GM19468 (cell line): ENCODE data around the gene ABCD3.

Experiments used
- ATAC-seq: cut with Tn5 transposase; IDR thresholded peaks from one replicate; pipeline ENCODE4 v1.9.1; 2021; ENCODE audit warnings: mild to moderate bottlenecking, moderate library complexity, moderate number of reproducible peaks; ENCODE audit not compliant: unreplicated experiment; ENCODE audit errors: extremely low read depth

Gene ABCD3

GRCh38 chr1:94522304-94522703, 104.1 kb downstream of the ABCD3 start:
- no peak for ATAC-seq

DNA sequence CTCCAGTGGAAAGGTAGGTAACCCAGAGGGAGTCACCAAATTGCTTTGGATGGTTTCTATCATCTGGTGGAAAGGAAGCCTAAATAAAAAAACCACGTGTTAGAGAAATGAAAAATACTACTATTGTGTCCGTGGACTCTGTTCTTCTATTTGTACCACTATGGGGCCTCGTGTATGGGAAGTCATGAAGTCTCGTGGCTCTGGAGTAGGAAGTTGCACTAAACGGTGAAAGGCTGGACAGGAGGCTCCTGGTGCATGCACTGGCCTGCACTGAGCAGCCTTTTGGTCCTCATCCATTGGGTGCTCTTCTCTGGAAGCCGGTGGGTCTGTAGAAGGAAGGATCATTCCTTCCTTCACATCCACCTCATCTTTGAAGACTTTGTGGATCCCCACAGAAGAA, 106.3 kb downstream of the ABCD3 start:
- no peak for ATAC-seq

DNA sequence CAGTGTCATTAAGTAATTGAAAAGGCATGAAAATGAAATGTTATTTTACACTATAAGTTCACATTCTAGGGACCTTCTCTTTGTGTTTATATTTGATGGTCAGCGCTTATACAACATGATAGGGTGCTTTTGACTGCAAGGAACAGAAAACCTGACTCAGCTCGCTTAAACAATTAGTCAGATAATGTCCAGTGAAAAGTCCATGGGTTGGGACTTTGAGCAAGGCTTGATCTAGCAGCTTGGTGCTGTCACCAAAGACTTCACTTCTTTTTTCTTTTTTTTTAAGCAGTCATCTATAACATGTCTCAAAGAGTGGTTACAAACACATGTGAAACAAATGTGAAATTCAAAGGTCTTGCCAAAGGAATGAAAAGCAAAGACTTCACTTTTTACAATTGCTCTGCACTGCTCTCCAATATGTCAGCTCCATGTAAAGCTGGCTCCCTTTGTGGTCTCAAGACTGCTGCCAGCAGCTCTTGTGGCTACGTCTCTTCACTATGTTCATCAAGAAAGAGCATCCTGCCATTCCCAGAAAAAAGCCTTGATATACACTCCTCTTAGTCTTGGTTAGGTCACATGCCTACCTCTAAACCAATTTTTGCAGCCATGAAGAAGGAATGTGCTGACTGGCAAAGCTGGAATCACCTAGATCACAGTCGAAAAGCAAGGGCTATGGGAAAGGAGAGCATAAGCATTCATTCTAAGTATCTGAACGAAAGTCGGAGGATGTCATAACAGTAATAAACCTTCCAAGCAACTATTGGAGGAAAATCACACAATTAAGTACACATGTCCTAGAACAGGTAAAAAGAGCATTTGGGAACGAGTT, 108.2 kb downstream of the ABCD3 start:
- ATAC-seq: no peak

DNA sequence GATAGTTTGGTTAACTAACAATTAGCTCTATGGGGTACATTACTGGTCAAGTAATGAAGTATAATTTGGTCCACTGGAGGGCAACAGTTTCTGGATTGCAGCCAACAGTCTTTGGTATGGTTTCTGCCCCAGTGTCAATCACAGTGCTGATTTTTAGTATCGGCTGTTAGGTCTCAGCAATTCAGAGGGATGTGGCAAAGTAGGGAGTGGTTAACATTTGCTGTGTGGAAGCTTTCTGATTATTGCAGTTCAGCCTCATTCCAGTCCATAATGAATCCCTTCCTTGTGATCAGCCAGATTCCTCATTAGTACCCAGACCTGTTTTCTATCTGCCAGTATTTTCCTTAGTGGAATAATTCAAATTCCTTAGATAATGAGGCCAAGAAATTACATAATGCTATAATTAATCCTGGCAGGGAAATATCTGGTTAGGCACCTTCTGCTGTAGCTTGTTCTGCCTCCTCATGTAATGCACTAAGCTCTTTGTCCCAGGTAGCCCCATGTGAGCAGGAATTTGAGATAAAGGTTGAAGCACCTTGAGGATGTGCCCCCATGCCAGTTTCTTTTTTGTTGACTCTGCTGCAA, 109.3 kb downstream of the ABCD3 start:
- no peak for ATAC-seq

- no peak for ATAC-seq
Measured at GRCh38 chr1:94528299-94528698, 110.1 kb downstream of the ABCD3 start.

DNA sequence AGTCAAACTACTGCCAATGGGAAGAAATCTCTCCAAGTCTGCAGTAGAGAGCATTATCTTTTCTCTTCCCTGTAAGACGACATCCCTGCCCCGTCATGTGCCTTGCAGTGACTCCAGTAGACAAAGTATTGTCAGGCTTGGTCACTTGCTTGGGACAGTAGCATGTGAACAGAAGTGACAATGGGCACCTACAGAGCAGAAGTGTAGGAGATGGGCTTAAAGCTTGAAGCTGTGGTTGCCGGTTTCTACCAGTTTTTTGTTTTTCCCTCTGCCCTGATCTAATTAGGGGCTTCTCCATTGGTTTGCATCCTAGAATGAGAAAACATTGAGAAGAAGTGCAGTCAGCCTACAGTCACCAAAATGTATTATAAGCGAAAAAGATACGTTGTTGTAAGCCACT, 110.6 kb downstream of the ABCD3 start:
- ATAC-seq: no peak

DNA sequence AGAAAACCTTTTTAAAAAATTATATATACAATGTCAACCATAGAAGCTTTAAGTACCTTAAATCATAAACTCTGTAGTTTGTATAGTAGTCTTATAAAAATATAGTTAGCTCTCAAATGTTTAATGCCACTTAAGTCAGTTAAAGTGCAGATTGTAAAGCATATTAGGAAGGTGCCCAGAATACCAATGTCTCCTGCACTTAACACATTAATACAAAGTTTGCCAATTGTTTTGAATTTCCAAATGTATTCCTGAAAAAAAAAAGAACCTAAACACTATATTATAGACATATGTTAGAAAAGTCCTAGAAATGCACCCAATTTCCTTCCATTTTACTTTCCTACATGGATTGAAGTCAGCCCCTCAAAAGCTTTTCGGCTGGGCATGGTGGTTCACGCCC, 111.2 kb downstream of the ABCD3 start:
- no peak for ATAC-seq

DNA sequence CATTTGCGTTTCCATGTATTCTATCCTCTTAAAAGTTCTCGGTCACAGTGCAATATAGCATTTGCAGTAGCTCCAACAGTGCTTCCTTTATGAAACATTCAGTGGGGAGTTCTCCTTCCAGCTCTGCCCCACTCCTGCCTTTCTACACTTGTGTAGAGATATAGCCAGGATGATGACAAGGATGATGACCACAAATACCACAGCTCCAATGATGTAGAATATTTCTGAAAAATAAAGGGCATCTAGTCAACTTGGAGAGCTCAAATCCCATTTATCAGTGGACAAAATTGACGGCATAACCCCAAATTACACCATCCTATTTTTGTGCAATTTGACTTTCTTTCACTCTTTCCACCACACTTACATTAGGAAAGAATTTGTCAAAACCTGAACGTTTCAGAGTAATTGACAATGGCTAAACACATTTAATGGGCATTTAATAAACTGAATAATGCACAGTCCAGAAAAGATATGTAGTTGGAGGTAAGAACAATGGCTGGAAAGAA, 112.2 kb downstream of the ABCD3 start:
- no peak for ATAC-seq

- no peak for ATAC-seq
Measured at GRCh38 chr1:94531664-94532063, 113.5 kb downstream of the ABCD3 start.

GRCh38 chr1:94532077-94532476, 113.9 kb downstream of the ABCD3 start:
- no peak for ATAC-seq

- no peak for ATAC-seq
Measured at GRCh38 chr1:94535095-94535494, 116.9 kb downstream of the ABCD3 start.

GRCh38 chr1:94535879-94536278, 117.7 kb downstream of the ABCD3 start:
- ATAC-seq: no peak

DNA sequence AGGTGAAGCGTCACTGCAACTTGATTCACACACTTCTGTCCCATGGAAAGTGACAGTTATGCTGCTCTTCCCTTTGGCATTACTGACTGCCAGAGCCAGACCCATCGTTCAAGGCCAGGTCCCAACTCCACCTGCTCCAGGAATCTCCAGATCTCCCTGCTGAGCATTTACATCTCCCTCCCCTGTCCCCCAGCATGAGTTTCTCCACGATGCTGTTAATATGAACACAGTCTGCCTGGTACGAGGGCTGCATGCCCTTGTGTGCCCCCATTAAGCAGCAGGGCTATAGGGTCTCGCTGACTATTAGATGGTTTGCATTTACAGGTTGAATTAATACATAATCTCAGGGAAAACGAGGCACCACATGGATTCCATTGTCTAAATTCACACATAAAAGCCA, 119.1 kb downstream of the ABCD3 start:
- ATAC-seq: no peak

GRCh38 chr1:94538243-94538827, 120.1 kb downstream of the ABCD3 start:
- no peak for ATAC-seq

- ATAC-seq: no peak
Measured at GRCh38 chr1:94539496-94539895, 121.3 kb downstream of the ABCD3 start.

- no peak for ATAC-seq
Measured at GRCh38 chr1:94540440-94541245, 122.5 kb downstream of the ABCD3 start.

GRCh38 chr1:94541246-94542087, 123.3 kb downstream of the ABCD3 start, which contains the start of gene F3:
F3 (minus strand) TSS chr1:94541759; CDS start chr1:94541636, 123 bp downstream.
- ATAC-seq: no peak

- ATAC-seq: no peak
Measured at GRCh38 chr1:94542088-94542870, 124.1 kb downstream of the ABCD3 start.

- no peak for ATAC-seq
Measured at GRCh38 chr1:94543001-94543400, 124.8 kb downstream of the ABCD3 start.
